MCF 10A (cell line): ENCODE results near the gene SLC38A1. TPM values are rescaled to one million over a fixed set of nuclear protein-coding genes. Genes with fewer than 3 reads are reported as not detected.

Experiments used
- BruUV-seq: library from RNA; stranded (reverse); fragments of 400-500 nt; replicated peaks from 2 replicates; lab custom pipeline; 2021; lab: Mats Ljungman, UMichigan
- CTCF ChIA-PET: fragments of 300-600 bp; sonication (Branson Sonifier 250); formaldehyde crosslinking; extraction: SDS; loops from one replicate; lab custom pipeline; 2021; ENCODE audit warnings: antibody characterized with exemption, inconsistent platforms; lab: Yijun Ruan, JAX
- POLR2A ChIA-PET: fragments of 300-600, 350-650 bp; sonication (Branson Sonifier 250); formaldehyde crosslinking; extraction: SDS; loops from one replicate; lab custom pipeline; 2020; ENCODE audit warnings: antibody characterized with exemption, inconsistent platforms; lab: Yijun Ruan, JAX
- DNase-seq: peaks from one replicate; pipeline ENCODE4 v3.0.0-alpha.2; 2018; ENCODE audit not compliant: unreplicated experiment
- H3K27ac Mint-ChIP-seq: one replicate; pipeline ENCODE4 v1.8.0; 2022; ENCODE audit warnings: mild to moderate bottlenecking, low read depth, mixed read lengths; ENCODE audit not compliant: unreplicated experiment
- H3K27me3 Mint-ChIP-seq: one replicate; pipeline ENCODE4 v1.8.0; 2022; ENCODE audit warnings: mixed read lengths; ENCODE audit not compliant: insufficient read depth, unreplicated experiment
- H3K36me3 Mint-ChIP-seq: one replicate; pipeline ENCODE4 v1.8.0; 2022; ENCODE audit warnings: mild to moderate bottlenecking, moderate library complexity, mixed read lengths; ENCODE audit not compliant: insufficient read depth, unreplicated experiment
- H3K4me1 Mint-ChIP-seq: one replicate; pipeline ENCODE4 v1.8.0; 2022; ENCODE audit warnings: mixed read lengths; ENCODE audit not compliant: insufficient read depth, unreplicated experiment
- H3K4me3 Mint-ChIP-seq: one replicate; pipeline ENCODE4 v1.8.0; 2022; ENCODE audit warnings: mild to moderate bottlenecking, moderate library complexity, mixed read lengths; ENCODE audit not compliant: unreplicated experiment
- H3K9me3 Mint-ChIP-seq: one replicate; pipeline ENCODE4 v1.8.0; 2022; ENCODE audit warnings: mixed read lengths; ENCODE audit not compliant: unreplicated experiment
- intact Hi-C: fragments of 100-400 bp; cut with micrococcal nuclease; formaldehyde crosslinking; loops from 2 replicates; pipeline ENCODE4 v1.14.1; 2022
- total RNA-seq: library from RNA; stranded (reverse); gene quantifications from 2 replicates; pipeline ENCODE4 v1.2.3, GENCODE V29; 2022
- TF ChIP-seq, protein P1 (sequence below): fragments of 200-600 bp; IDR thresholded peaks from one replicate; pipeline ENCODE4 v1.8.0; 2022; ENCODE audit warnings: antibody characterized with exemption, mild to moderate bottlenecking; ENCODE audit not compliant: unreplicated experiment

The SLC38A1 gene
- total RNA-seq, 1 experiment from 2014 or later: 327 TPM

DNA sequence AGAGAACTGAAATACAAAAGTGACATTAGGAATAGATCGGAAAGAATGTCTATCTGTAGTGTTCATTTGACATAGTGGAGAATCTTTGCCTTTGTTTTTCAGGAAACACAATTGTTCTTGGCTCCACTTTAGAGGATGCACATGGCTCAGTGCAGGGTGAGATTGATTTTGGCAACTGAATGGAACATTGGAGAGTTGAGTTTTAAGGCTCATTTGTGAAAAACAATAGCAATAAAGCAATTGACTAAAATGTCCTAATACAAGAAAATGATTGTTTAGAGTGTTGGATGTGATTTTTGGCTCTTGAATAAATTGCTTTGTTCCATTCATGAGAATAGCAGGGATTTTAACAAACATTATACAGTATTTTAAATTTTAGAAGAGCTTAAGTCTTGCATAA lies 116.4 kb downstream of the SLC38A1 start:
- intact Hi-C loops: loop anchor here (2.0 to 5.0 kb wide), 5 partner anchors 114 to 524 kb away; partner anchors contain the start of gene SLC38A2
- TF ChIP-seq, protein P1, sequence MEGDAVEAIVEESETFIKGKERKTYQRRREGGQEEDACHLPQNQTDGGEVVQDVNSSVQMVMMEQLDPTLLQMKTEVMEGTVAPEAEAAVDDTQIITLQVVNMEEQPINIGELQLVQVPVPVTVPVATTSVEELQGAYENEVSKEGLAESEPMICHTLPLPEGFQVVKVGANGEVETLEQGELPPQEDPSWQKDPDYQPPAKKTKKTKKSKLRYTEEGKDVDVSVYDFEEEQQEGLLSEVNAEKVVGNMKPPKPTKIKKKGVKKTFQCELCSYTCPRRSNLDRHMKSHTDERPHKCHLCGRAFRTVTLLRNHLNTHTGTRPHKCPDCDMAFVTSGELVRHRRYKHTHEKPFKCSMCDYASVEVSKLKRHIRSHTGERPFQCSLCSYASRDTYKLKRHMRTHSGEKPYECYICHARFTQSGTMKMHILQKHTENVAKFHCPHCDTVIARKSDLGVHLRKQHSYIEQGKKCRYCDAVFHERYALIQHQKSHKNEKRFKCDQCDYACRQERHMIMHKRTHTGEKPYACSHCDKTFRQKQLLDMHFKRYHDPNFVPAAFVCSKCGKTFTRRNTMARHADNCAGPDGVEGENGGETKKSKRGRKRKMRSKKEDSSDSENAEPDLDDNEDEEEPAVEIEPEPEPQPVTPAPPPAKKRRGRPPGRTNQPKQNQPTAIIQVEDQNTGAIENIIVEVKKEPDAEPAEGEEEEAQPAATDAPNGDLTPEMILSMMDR: no peak
- no peak overlapping the region for H3K27ac Mint-ChIP-seq
- peaks cover 5% of the 10 kb centered on the region for H3K4me1 Mint-ChIP-seq
- peaks cover 7% of the 10 kb centered on the region for H3K36me3 Mint-ChIP-seq
- no peaks in the 10 kb centered on the region for H3K9me3 Mint-ChIP-seq
- DNase-seq: no peak
- BruUV-seq: no TSS peak
- ChIA-PET CTCF (interaction anchor here (0.6 to 1.9 kb wide), 8 partner anchors 10 to 869 kb away, joined by 3 to 7 read pairs (median 3); no protein-coding TSS in a partner anchor), POLR2A (interaction anchor here (0.8 to 2.0 kb wide), 3 partner anchors 8 to 116 kb away, joined by 3 to 5 read pairs (median 3); partner anchors contain the start of gene SLC38A1)
- no peak overlapping the region for H3K4me3 Mint-ChIP-seq
- H3K27me3 Mint-ChIP-seq: no peaks in the 10 kb centered on the region

DNA sequence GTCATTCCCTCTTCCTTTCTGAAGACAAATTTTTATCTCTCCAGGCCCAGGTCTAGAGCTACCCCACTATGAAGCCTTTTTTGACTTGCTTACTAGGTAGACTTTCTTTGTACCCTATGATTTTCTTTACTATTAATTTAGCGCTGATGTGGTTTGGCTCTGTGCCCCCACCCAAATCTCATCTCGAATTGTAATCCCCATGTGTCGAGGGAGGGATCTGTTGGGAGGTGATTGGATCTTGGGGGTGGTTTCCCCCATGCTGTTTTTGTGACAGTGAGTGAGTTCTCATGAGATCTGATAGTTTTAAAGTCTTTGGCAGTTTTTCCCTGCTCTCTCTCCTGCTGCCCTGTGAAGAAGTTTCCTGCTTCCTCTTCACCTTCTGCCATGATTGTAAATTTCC lies 118.1 kb downstream of the SLC38A1 start:
- POLR2A ChIA-PET: interaction anchor here (0.6 to 2.0 kb wide), 4 partner anchors 10 to 118 kb away, joined by 3 to 6 read pairs (median 6); partner anchors contain the start of gene SLC38A1
- Mint-ChIP-seq H3K27ac (no peak overlapping the region), H3K36me3 (no peaks in the 10 kb centered on the region), H3K4me1 (peaks cover 5% of the 10 kb centered on the region), H3K9me3 (no peaks in the 10 kb centered on the region), H3K4me3 (no peak overlapping the region), H3K27me3 (no peaks in the 10 kb centered on the region)
- CTCF ChIA-PET: interaction anchor here (0.5 to 1.0 kb wide), 3 partner anchors 26 to 646 kb away, joined by 3 read pairs; no protein-coding TSS in a partner anchor
- BruUV-seq: no TSS peak
- TF ChIP-seq, protein P1: no peak
- intact Hi-C loops: loop anchor here (5.0 kb wide), 3 partner anchors 207 to 342 kb away; partner anchors contain the start of gene SLC38A2
- no peak for DNase-seq

DNA sequence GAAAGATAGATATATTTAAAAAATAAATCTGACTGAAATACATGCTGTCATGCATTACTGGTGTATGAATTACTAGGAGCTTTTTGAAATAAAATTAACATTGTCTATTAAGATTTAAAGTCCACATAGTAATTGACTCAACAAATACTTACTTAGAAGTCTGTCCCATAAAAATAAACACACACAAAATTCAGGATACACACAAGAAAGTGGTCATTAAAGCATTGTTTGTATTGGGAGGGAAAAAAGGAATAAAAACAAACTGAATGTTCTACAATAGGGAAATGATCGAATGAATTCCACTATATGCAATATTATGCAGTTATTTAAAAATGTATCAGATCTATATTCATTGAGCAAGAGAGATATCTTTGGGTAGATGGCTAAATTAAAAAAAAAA lies 118.9 kb downstream of the SLC38A1 start:
- intact Hi-C loops: loop anchor here (5.0 kb wide), 3 partner anchors 207 to 342 kb away; partner anchors contain the start of gene SLC38A2
- Mint-ChIP-seq H3K27ac (no peak overlapping the region), H3K27me3 (no peaks in the 10 kb centered on the region), H3K9me3 (no peaks in the 10 kb centered on the region), H3K36me3 (no peaks in the 10 kb centered on the region), H3K4me1 (peaks cover 5% of the 10 kb centered on the region), H3K4me3 (no peak overlapping the region)
- no TSS peak for BruUV-seq
- CTCF ChIA-PET: interaction anchor here (0.9 to 1.0 kb wide), 2 partner anchors 25 to 79 kb away, joined by 3 read pairs; no protein-coding TSS in a partner anchor
- TF ChIP-seq, protein P1: no peak
- POLR2A ChIA-PET: interaction anchor here (0.6 to 1.4 kb wide), 3 partner anchors 64 to 118 kb away, joined by 3 to 6 read pairs (median 6); partner anchors contain the start of gene SLC38A1
- no peak for DNase-seq

DNA sequence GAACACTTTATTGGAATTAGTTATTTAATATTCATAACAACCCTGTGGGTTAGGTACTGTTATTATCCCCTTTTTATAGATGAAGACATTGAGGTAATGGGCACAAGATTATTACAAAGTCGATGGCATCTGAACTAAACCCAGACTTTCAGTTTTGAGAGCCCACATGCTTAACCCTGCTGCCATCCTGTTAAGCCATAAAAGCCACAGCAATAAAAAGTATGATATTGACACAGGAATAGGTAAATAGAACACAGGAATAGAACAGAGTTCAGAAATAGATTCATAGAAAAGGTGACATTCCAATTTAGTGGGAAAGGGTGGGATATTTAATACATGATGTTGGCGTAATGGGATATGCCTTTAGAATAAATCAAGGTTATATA lies 119.8 kb downstream of the SLC38A1 start:
- no peak for DNase-seq
- intact Hi-C loops: no loop called here
- H3K9me3 Mint-ChIP-seq: no peaks in the 10 kb centered on the region
- no peaks in the 10 kb centered on the region for H3K27me3 Mint-ChIP-seq
- H3K36me3 Mint-ChIP-seq: no peaks in the 10 kb centered on the region
- POLR2A ChIA-PET: interaction anchor here (0.7 to 1.4 kb wide), 2 partner anchors 115 to 117 kb away, joined by 3 to 6 read pairs; no protein-coding TSS in a partner anchor
- H3K4me1 Mint-ChIP-seq: peaks cover under 1% of the 10 kb centered on the region
- BruUV-seq: no TSS peak
- CTCF ChIA-PET: no interaction called here
- H3K4me3 Mint-ChIP-seq: no peak overlapping the region
- no peak overlapping the region for H3K27ac Mint-ChIP-seq
- TF ChIP-seq, protein P1: no peak
